GM11168 (cell line): ENCODE measurements around the gene ZBTB20.

Experiments
- in situ Hi-C: fragments of 300-500 bp; cut with MboI; formaldehyde crosslinking; loops from one replicate; pipeline ENCODE4 v1.12.0; 2022; ENCODE audit warnings: low sequenced_read_pairs; ENCODE audit not compliant: unreplicated experiment

ZBTB20 gene

DNA sequence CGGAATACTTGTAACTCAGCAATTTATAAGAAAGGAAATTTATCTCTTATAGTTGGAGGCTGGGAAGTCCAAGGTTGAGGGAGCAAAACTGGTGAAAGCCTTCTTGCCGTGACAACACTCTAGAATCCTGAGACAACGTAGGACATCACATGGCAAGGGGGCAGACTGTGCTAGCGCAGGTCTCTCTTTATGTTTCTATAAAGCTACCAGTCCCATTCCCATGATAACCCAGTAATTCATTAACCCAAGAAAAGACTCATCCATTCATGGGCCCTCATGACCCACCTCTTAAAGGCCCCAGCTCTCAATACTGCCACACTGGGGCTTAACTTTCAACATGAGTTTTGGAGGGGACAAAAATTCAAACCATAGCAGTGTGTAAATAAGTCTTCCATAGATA is 260.2 kb downstream of the ZBTB20 start:
- in situ Hi-C loops: no loop called here

DNA sequence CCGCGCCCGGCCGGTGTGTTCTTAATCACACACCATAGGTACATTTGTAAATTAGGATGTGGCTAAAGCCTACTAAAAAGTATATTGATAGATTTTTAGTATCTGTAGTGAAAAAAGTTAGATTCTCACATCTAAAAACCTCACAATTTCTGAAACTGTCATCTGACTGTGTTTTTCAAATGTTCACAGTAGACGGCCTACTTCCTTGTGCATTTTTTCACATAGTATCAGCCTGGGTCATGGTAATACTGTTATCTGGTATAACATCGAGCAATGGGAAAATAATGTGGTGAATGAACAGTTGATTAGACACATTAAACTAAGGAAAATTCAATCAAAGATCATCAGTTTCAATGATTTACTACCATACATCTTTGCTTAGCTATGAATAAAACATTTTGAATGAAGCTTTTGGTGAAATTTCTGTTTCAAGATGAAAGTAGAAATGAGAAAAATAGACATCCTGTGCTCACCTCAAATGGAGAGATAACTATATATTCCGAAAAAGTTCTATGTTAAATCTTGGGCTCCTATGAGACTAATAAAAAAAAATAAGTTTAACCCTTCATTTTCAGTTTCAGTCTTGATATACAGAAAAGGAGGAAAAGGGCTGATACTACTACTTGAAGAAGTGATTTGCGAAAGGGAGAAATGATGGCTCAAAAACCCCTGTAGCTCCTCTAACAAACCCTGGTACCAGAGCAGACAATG is 262.7 kb downstream of the ZBTB20 start:
- in situ Hi-C loops: no loop called here

GRCh38 chr3:114880078-114880477 is 267.0 kb downstream of the ZBTB20 start:
- in situ Hi-C loops: no loop called here

DNA sequence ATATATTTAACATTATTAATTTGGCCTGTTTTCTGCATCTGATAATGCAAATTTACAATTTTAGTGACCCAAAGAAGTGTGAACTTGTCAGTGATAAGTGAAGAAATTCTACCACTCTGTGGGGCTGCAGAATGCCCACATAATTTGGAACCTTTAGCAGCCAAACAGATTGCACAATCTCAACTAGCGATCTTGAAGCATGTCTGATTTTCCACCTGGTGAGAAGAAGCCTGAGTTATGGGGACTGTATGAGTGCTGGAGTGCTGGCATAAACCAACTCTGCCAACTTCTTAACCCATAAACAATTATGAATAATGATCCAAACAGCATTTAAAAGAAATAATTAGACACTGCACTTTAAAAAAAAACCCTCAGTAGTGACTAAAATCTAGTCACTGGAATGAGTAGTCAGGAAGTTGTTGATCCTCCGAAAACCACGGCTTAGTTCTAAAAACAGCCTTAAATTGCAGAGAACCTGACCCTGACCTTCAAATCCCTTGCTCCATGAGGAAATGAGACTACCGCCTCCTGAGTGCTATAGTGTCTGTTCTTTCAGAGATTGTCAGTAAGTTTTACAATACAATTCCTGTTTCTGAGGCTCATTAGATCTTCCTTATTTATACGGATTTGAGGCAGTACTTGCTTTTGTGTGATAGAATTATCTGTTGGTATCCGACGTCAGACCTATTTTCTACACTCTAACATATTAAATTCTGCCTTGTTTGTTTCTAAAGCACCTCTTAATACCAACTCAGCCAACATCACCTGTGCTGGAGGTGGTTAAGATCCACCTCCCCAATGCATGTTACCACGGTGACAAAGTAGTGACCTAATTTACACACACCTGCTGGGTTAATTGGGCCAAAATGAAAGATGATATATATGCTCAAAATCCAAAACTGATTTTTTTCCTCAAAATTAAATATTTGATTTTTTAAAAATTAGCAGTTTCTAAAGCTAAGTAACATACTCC is 267.7 kb downstream of the ZBTB20 start:
- in situ Hi-C loops: no loop called here

DNA sequence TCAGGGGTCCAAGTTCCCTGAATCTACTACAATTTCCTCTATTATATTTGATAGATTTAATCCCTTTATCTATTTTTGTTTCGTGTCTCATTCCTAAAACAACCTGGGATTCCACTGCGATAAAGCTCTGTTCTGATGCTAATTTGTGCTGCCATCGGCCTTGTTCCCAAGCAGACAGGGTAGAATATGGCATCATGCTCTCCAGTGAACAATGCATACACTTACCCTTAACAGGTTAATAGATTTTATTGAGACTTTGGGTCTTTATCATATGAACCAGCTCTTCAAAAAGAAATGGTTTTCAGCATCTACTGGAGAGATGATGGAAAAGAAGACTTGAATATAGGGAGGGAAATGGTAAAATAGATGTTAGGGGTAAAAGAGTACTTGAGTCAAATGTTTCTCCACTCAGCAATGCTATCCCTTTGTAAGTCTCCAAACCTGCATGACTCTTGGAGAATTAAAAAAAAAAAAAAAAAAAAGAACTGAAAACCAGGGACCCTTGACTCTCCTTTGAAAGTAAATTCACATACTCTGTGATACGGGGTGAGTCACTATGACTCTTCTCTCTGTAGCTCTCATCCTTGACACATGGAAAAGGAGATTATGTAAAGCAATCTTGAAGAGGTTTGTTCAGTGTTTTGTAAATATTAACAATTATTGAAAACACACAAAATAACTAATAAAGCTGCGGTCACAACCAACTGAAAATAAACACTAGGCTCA is 268.8 kb downstream of the ZBTB20 start:
- in situ Hi-C loops: no loop called here

- in situ Hi-C loops: no loop called here
Observed at GRCh38 chr3:114877378-114878113, 269.5 kb downstream of the ZBTB20 start.

GRCh38 chr3:114874522-114874971 is 272.5 kb downstream of the ZBTB20 start:
- in situ Hi-C loops: no loop called here

- in situ Hi-C loops: no loop called here
Observed at GRCh38 chr3:114873591-114873990, 273.5 kb downstream of the ZBTB20 start.

GRCh38 chr3:114872588-114872987 is 274.5 kb downstream of the ZBTB20 start:
- in situ Hi-C loops: no loop called here

DNA sequence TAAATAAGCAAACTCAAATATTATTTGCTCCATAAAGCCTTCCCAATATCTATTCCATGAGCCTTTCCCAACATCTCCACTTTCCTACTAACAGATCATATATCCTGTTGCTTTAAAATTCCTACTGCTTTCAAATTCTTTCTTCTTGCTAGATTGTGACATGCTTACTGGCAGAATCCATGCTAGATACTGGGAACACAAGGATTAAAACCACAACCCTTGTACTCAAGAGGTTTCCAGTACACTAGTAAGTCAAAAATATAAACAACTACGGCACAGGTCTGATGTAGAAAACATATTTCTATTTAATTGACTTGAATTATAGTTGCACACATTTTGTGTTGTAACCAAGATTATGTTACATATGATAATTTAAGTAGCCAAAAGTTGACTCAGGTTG is 275.0 kb downstream of the ZBTB20 start:
- in situ Hi-C loops: no loop called here

DNA sequence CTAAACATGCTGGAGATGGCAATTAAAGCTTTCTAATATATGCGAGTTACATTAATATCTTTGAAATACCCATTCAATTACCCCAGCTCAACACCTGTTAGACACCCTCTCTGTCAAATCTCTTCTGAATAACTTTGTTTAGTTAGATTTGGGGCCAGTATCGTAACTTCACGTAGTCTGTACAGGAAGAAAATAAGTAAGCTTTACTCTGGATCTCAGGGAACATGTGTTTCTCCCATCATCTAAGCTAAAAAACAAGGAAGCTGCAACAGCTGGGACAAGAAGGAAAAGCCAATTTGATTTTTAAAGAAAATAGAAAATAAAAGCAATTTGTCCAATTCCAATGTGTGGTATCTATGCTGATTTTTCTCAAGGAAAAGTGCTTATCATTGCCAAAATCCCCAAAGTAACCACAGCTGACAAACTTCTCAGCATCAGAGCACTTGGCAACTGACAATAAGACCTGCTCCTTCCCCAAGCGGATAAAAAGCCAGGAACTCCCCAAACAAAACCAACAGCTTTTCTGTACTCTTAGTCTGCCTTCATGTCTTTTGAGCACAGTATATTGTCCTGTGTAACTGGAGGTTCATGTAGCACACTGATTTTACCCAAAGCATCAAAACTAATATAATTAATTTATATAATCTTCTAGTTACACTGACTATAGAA is 279.1 kb downstream of the ZBTB20 start:
- in situ Hi-C loops: no loop called here

DNA sequence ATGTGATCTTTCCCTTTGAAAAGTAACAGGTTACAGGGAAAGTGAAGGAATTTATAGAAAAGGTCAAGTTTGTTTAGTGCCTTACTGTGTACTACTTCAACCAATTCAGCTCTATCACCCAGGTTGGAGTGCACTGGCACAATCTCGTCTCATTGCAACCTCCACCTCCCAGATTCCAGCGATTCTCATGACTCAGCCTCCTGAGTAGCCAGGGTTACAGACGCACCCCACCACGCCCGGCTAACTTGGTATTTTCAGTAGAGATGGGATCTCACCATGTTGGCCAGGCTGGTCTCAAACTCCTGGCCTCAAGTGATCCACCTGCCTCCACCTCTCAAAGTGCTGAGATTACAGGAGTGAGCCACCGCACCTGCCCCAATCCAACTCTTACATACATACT is 279.7 kb downstream of the ZBTB20 start:
- in situ Hi-C loops: no loop called here

DNA sequence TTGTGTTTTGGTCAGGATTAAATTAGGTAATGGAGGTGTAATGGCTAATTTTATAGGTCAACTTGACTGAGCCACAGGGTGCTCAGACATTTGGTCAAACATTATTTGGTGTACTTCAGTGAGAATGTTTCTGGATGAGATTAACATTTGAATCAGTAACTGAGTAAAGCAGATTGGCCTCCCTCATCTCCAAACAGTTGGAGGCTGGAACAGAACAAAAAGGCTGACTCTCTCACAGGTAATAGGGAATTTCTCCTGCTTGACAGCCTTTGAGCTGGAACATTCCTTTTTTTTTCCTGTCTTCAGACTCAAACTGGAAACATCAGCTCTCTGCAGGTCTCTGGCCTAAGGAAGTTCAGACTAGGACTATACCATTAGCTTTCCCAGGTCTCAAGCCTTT is 280.7 kb downstream of the ZBTB20 start:
- in situ Hi-C loops: no loop called here

DNA sequence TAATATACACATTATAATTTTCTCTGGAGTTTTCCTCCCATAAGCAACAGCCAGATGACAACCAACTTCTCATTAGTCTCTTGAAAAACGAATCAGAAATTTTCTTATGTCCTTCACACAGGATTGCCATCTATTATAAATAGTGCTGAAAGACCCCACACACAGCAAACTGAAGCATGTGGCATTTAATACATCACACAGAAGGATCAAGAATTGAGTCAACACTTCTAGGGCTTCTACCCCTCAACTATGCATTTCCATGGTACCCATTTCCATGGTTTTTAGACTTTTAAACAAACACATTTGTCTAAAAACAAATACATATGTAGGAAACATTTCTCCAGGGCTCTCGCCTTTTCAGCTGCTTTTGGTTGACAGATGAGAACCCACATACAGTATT is 282.1 kb downstream of the ZBTB20 start:
- in situ Hi-C loops: no loop called here

- in situ Hi-C loops: no loop called here
Observed at GRCh38 chr3:114863848-114864247, 283.2 kb downstream of the ZBTB20 start.

GRCh38 chr3:114861666-114862065 is 285.4 kb downstream of the ZBTB20 start:
- in situ Hi-C loops: no loop called here

- in situ Hi-C loops: no loop called here
Observed at GRCh38 chr3:114860531-114860930, 286.6 kb downstream of the ZBTB20 start.

GRCh38 chr3:114858329-114858728 is 288.8 kb downstream of the ZBTB20 start:
- in situ Hi-C loops: no loop called here

DNA sequence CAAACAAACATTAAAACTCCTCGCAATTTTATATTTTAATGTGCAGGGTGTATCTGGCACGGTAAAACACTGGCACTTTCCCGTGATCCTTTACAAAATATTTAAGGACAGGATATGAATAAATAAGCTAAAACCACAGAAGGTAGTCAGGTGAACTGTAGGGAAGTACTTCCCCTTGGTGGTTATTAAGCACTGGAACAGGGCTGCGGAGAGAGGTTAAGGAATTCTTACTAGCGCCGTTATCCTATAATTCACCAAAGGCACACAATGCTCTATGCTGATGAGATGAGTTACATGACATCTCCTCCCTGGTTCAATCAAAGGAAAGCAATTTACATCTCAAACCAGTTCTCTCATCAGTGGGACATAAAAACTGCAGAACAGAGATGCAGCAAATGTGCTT is 289.8 kb downstream of the ZBTB20 start:
- in situ Hi-C loops: no loop called here

DNA sequence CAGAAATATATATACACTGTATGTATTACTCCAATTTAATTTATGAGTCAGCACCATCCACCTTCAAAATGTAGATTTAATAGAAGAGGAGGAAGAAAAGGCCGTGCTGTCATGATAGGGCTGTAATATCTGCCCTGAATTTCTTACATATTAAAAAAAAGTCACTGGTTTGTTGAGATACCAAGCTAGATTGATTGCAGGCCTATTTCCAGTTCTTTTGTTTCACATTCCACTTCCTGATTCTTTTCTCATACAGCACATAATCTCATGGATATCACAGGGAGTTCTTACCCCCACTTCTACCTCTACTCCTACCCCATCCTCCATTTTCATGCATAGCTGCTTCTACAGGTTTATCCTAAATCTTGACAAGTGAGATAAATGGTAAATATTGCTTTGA is 290.3 kb downstream of the ZBTB20 start:
- in situ Hi-C loops: no loop called here
